ENCODE data around the gene DNPH1. TPM values are rescaled to one million over a fixed set of nuclear protein-coding genes. Genes with fewer than 3 reads are reported as not detected.

Gene DNPH1
- total and polyA plus RNA-seq, 9 of the 15 experiments (the other 6 are each of a cell fraction or from before 2014, with no cell fraction given): 7.3 to 300 (median 68.7) TPM

DNA sequence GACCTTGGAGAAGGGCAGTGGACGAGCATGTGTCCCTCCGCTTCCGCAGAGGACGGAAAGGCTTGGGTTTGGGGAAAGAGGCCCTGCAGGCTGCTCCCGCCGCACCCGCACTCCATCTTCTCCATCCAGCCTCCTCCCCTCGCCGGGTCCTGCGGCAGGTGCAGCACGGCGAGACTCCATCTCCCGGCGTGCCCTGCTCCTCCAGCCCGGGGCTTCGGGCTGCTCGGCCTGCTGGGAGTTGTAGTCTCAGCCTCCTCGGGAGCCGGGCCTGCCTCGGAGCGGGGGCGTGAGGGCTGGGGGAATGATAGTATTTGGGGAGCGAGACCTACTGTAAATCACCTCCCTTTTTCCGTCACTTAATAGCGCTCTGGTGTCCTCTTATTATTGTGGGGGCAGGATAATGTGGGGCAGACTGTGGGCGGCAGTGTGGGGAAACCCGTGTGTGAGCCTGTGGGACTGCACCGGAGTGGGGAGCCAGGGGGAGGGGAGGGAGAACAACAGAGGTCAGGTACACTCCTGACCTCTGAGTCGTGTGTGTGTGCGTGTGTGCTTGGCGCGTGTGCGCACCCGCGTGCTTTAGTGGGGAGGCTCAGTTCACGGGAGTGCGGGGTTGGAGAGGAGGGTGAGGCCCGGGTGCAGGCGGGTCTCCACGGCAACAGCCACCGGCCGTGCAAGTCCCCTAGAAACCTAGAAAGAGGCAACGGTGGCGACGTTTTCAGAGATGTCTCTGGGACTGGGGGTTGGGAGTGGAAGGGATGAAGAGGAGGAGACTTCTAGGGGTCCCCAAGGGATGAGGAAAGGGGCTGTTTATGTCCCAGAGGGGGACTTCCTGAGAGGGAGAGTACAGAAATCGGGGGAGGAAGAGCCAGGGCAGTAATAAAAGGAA is 18.1 kb upstream of the DNPH1 start (continued):
- no peak for TF ChIP-seq KDM2B (CRISPR knock-in tag; IDR thresholded peaks at IDR 0.05)
- TF ChIP-seq, protein P1, sequence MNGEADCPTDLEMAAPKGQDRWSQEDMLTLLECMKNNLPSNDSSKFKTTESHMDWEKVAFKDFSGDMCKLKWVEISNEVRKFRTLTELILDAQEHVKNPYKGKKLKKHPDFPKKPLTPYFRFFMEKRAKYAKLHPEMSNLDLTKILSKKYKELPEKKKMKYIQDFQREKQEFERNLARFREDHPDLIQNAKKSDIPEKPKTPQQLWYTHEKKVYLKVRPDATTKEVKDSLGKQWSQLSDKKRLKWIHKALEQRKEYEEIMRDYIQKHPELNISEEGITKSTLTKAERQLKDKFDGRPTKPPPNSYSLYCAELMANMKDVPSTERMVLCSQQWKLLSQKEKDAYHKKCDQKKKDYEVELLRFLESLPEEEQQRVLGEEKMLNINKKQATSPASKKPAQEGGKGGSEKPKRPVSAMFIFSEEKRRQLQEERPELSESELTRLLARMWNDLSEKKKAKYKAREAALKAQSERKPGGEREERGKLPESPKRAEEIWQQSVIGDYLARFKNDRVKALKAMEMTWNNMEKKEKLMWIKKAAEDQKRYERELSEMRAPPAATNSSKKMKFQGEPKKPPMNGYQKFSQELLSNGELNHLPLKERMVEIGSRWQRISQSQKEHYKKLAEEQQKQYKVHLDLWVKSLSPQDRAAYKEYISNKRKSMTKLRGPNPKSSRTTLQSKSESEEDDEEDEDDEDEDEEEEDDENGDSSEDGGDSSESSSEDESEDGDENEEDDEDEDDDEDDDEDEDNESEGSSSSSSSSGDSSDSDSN (IDR thresholded peaks at IDR 0.05; ENCODE audit: borderline replicate concordance in 1 of 2, low read depth in 2 of 2, low read length in 2 of 2): 0 out of 4 replicates have a peak, but pooled peaks of 1 of the 2 experiments have one; percentile 55
- TF ChIP-seq, protein P2, sequence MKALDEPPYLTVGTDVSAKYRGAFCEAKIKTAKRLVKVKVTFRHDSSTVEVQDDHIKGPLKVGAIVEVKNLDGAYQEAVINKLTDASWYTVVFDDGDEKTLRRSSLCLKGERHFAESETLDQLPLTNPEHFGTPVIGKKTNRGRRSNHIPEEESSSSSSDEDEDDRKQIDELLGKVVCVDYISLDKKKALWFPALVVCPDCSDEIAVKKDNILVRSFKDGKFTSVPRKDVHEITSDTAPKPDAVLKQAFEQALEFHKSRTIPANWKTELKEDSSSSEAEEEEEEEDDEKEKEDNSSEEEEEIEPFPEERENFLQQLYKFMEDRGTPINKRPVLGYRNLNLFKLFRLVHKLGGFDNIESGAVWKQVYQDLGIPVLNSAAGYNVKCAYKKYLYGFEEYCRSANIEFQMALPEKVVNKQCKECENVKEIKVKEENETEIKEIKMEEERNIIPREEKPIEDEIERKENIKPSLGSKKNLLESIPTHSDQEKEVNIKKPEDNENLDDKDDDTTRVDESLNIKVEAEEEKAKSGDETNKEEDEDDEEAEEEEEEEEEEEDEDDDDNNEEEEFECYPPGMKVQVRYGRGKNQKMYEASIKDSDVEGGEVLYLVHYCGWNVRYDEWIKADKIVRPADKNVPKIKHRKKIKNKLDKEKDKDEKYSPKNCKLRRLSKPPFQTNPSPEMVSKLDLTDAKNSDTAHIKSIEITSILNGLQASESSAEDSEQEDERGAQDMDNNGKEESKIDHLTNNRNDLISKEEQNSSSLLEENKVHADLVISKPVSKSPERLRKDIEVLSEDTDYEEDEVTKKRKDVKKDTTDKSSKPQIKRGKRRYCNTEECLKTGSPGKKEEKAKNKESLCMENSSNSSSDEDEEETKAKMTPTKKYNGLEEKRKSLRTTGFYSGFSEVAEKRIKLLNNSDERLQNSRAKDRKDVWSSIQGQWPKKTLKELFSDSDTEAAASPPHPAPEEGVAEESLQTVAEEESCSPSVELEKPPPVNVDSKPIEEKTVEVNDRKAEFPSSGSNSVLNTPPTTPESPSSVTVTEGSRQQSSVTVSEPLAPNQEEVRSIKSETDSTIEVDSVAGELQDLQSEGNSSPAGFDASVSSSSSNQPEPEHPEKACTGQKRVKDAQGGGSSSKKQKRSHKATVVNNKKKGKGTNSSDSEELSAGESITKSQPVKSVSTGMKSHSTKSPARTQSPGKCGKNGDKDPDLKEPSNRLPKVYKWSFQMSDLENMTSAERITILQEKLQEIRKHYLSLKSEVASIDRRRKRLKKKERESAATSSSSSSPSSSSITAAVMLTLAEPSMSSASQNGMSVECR (CRISPR knock-in tag; IDR thresholded peaks at IDR 0.05): peak; percentile 86
- TF ChIP-seq TOE1 (IDR thresholded peaks at IDR 0.05; ENCODE audit: borderline replicate concordance): no peak
- TF ChIP-seq TOE1 (CRISPR knock-in tag; IDR thresholded peaks at IDR 0.05; ENCODE audit: borderline replicate concordance, low read depth): no peak
- TF ChIP-seq NFXL1 (CRISPR knock-in tag; IDR thresholded peaks at IDR 0.05): no peak
- no peak for TF ChIP-seq MTF1 (CRISPR knock-in tag; IDR thresholded peaks at IDR 0.05; ENCODE audit: borderline replicate concordance)
- TF ChIP-seq CBFB (CRISPR knock-in tag; IDR thresholded peaks at IDR 0.05): no peak
- peak; percentile 24; the same call in 1 of the 2 replicates for TF ChIP-seq ZBTB17 (CRISPR knock-in tag; IDR thresholded peaks at IDR 0.05)
- TF ChIP-seq, protein P3, sequence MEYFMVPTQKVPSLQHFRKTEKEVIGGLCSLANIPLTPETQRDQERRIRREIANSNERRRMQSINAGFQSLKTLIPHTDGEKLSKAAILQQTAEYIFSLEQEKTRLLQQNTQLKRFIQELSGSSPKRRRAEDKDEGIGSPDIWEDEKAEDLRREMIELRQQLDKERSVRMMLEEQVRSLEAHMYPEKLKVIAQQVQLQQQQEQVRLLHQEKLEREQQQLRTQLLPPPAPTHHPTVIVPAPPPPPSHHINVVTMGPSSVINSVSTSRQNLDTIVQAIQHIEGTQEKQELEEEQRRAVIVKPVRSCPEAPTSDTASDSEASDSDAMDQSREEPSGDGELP (CRISPR knock-in tag; IDR thresholded peaks at IDR 0.05; ENCODE audit: borderline replicate concordance): peak; percentile 84
- TF ChIP-seq ZNF3 (CRISPR knock-in tag; IDR thresholded peaks at IDR 0.05): no peak
- no peak for TF ChIP-seq XRCC5 (IDR thresholded peaks at IDR 0.05; ENCODE audit: low read depth, low read length)
- TF ChIP-seq POLR2G (IDR thresholded peaks at IDR 0.05; ENCODE audit: low read depth, low read length): 0 out of 2 replicates have a peak, but pooled peaks have one; percentile 36
- no peak for TF ChIP-seq ZSCAN29 (IDR thresholded peaks at IDR 0.05)
- TF ChIP-seq DMBX1 (CRISPR knock-in tag; IDR thresholded peaks at IDR 0.05; ENCODE audit: borderline replicate concordance): no peak
- no peak for TF ChIP-seq TBL1XR1 (IDR thresholded peaks at IDR 0.05; ENCODE audit: low read length in 2 of 2)
- TF ChIP-seq PTBP1 (IDR thresholded peaks at IDR 0.05; ENCODE audit: low read depth, low read length): no peak
- TF ChIP-seq JUND (IDR thresholded peaks at IDR 0.05; ENCODE audit: borderline replicate concordance, low read depth, low read length): 0 out of 2 replicates have a peak, but pooled peaks have one; percentile 18
- no peak for TF ChIP-seq JUND (tag; IDR thresholded peaks at IDR 0.05; ENCODE audit: borderline replicate concordance, low read depth, low read length)
